CD14-positive monocyte (primary cell): ENCODE measurements around the gene NRXN3. TPM values are rescaled to one million over a fixed set of nuclear protein-coding genes. Genes with fewer than 3 reads are reported as not detected.

Source experiments
- DNase-seq, 3 donors: peaks; one replicate each; pipeline ENCODE4 v3.0.0-alpha.2; 2011 to 2022
- H2AFZ ChIP-seq: 2 replicates; pipeline ENCODE4 v1.6.0; 2012; ENCODE audit warnings: mild to moderate bottlenecking, low read depth, low read length, inconsistent platforms; ENCODE audit not compliant: insufficient read depth, poor library complexity, severe bottlenecking
- H3K27ac ChIP-seq, 2 donors: 1 replicate in 1 of 2; 2 replicates in 1 of 2; pipeline ENCODE4 v1.5.1; 2012 to 2013; ENCODE audit warnings: low read length in 2 of 2, control low read depth in 1 of 2, inconsistent platforms in 1 of 2, low read depth in 1 of 2, mild to moderate bottlenecking in 1 of 2
- H3K27me3 ChIP-seq, 2 donors: one replicate each; pipeline versions ENCODE4 v1.6.0 to v1.6.1; 2011 to 2013; ENCODE audit warnings: low read length in 2 of 2; ENCODE audit not compliant: control insufficient read depth in 2 of 2, insufficient read depth in 2 of 2
- H3K36me3 ChIP-seq, 2 donors: replicated peaks in 1 of 2; 1 replicate in 1 of 2; 2 replicates in 1 of 2; pipeline versions ENCODE4 v1.5.1 to v1.6.1; 2012 to 2013; ENCODE audit warnings: low read length in 2 of 2, control low read depth in 1 of 2, inconsistent platforms in 1 of 2, mild to moderate bottlenecking in 1 of 2; ENCODE audit not compliant: insufficient read depth in 2 of 2, control insufficient read depth in 1 of 2
- H3K4me1 ChIP-seq, 2 donors: 1 replicate in 1 of 2; 2 replicates in 1 of 2; pipeline versions ENCODE4 v1.5.1 to v1.6.1; 2012 to 2013; ENCODE audit warnings: low read length in 2 of 2, control low read depth in 1 of 2, inconsistent platforms in 1 of 2, mild to moderate bottlenecking in 1 of 2, moderate library complexity in 1 of 2; ENCODE audit not compliant: insufficient read depth in 2 of 2, control insufficient read depth in 1 of 2
- H3K4me2 ChIP-seq: replicated peaks from 2 replicates; pipeline ENCODE3; 2012; ENCODE audit warnings: low read length, moderate library complexity, mild to moderate bottlenecking; ENCODE audit not compliant: poor library complexity, severe bottlenecking; ENCODE audit errors: extremely low read depth
- H3K4me3 ChIP-seq, 3 experiments: fragments of 200-600 bp in 1 of 3; sonication (generic) in 1 of 3; replicated peaks in 1 of 3; 1 replicate in 2 of 3; 2 replicates in 1 of 3; pipeline ENCODE4 v1.5.1; 2011 to 2013; ENCODE audit warnings: low read length in 3 of 3, mild to moderate bottlenecking in 3 of 3, control low read depth in 2 of 3, low read depth in 2 of 3, inconsistent platforms in 1 of 3, moderate library complexity in 1 of 3
- H3K79me2 ChIP-seq: 2 replicates; pipeline ENCODE4 v1.6.0; 2012; ENCODE audit warnings: mild to moderate bottlenecking, control low read depth, inconsistent platforms, low read length, moderate library complexity; ENCODE audit not compliant: insufficient read depth
- H3K9ac ChIP-seq: 2 replicates; pipeline ENCODE4 v1.6.0; 2017; ENCODE audit warnings: low read length, mild to moderate bottlenecking; ENCODE audit not compliant: insufficient read depth, poor library complexity, severe bottlenecking
- H3K9me3 ChIP-seq, 2 donors: replicated peaks in 1 of 2; 1 replicate in 1 of 2; 2 replicates in 1 of 2; pipeline versions ENCODE4 v1.5.1 to v1.6.1; 2012 to 2013; ENCODE audit warnings: low read length in 2 of 2, control low read depth in 1 of 2; ENCODE audit not compliant: control insufficient read depth in 1 of 2, insufficient read depth in 1 of 2
- H4K20me1 ChIP-seq: 2 replicates; pipeline ENCODE4 v1.6.0; 2012; ENCODE audit warnings: mild to moderate bottlenecking, low read length, control low read depth, moderate library complexity; ENCODE audit not compliant: insufficient read depth
- H3K27ac Mint-ChIP-seq, 7 donors: one replicate each; pipeline ENCODE4 v1.8.0; 2020; ENCODE audit warnings: mild to moderate bottlenecking in 7 of 7, mixed read lengths in 7 of 7, moderate library complexity in 6 of 7, inconsistent platforms in 2 of 7
- H3K27me3 Mint-ChIP-seq, 3 donors: one replicate each; pipeline ENCODE4 v1.8.0; 2021 to 2022; ENCODE audit warnings: low read depth in 3 of 3, mild to moderate bottlenecking in 3 of 3, mixed read lengths in 3 of 3, moderate library complexity in 3 of 3, inconsistent platforms in 1 of 3
- H3K36me3 Mint-ChIP-seq, 2 donors: one replicate each; pipeline ENCODE4 v1.8.0; 2020; ENCODE audit warnings: mixed read lengths in 2 of 2, inconsistent platforms in 1 of 2, mild to moderate bottlenecking in 1 of 2
- H3K4me1 Mint-ChIP-seq: one replicate; pipeline ENCODE4 v1.8.0; 2020; ENCODE audit warnings: mild to moderate bottlenecking, mixed read lengths
- H3K4me3 Mint-ChIP-seq, 2 donors: one replicate each; pipeline ENCODE4 v1.8.0; 2020; ENCODE audit warnings: mild to moderate bottlenecking in 2 of 2, mixed read lengths in 2 of 2, moderate library complexity in 1 of 2
- H3K9me3 Mint-ChIP-seq, 7 donors: one replicate each; pipeline ENCODE4 v1.8.0; 2020 to 2022; ENCODE audit warnings: mixed read lengths in 7 of 7, mild to moderate bottlenecking in 6 of 7, moderate library complexity in 6 of 7, inconsistent platforms in 2 of 7
- WGBS: methylation state at CpG from one replicate; pipeline ENCODE4 v1.1.5; 2013; ENCODE audit warnings: missing lambda C conversion rate; ENCODE audit not compliant: insufficient coverage; 5-methylcytosine and 5-hydroxymethylcytosine counted together
- intact Hi-C, 2 donors: fragments of 100-400 bp; cut with micrococcal nuclease; formaldehyde crosslinking; loops; one replicate each; pipeline versions ENCODE4 v1.15.0 to v1.15.1; 2023
- polyA plus RNA-seq, 3 donors: library from polyadenylated mRNA; depleted of rRNA in 1 of 3; unstranded in 2 of 3; stranded (reverse) in 1 of 3; fragments of 300-500 nt in 2 of 3; fragments of >200 nt in 1 of 3; fragmentation: Illumina TruSeq in 2 of 3; gene quantifications; 1 replicate in 2 of 3; 2 replicates in 1 of 3; pipeline ENCODE4 v1.2.3, GENCODE V29; 2012 to 2021
- TF ChIP-seq, protein P1 (sequence below): fragments of 200-600 bp; IDR thresholded peaks from one replicate; pipeline ENCODE4 v1.8.0; 2022; ENCODE audit warnings: antibody characterized with exemption, mild to moderate bottlenecking

The NRXN3 gene
- polyA plus RNA-seq, 3 donors: not detected

GRCh38 chr14:78325911-78326310 is 155.7 kb downstream of the NRXN3 start:
- no peak for DNase-seq
- no peak overlapping the region for H3K27ac Mint-ChIP-seq
- H3K27me3 Mint-ChIP-seq: peaks cover 1 to 3% (median 2%) of the 10 kb centered on the region in 3 donors
- H3K4me3 Mint-ChIP-seq: no peak overlapping the region
- no peak overlapping the region for H3K4me3 ChIP-seq
- no peaks in the 10 kb centered on the region for H3K4me1 ChIP-seq
- no peaks in the 10 kb centered on the region for H3K4me1 Mint-ChIP-seq
- no peak overlapping the region for H3K27ac ChIP-seq
- H3K4me2 ChIP-seq: no peak overlapping the region
- WGBS: no CpG with 5 or more reads among the region's 2 CpGs
- no peaks in the 10 kb centered on the region for H3K27me3 ChIP-seq
- no peaks in the 10 kb centered on the region for H3K9me3 ChIP-seq
- peaks cover 0 to 3% (median 0%) of the 10 kb centered on the region in 7 donors for H3K9me3 Mint-ChIP-seq
- TF ChIP-seq, protein P1, sequence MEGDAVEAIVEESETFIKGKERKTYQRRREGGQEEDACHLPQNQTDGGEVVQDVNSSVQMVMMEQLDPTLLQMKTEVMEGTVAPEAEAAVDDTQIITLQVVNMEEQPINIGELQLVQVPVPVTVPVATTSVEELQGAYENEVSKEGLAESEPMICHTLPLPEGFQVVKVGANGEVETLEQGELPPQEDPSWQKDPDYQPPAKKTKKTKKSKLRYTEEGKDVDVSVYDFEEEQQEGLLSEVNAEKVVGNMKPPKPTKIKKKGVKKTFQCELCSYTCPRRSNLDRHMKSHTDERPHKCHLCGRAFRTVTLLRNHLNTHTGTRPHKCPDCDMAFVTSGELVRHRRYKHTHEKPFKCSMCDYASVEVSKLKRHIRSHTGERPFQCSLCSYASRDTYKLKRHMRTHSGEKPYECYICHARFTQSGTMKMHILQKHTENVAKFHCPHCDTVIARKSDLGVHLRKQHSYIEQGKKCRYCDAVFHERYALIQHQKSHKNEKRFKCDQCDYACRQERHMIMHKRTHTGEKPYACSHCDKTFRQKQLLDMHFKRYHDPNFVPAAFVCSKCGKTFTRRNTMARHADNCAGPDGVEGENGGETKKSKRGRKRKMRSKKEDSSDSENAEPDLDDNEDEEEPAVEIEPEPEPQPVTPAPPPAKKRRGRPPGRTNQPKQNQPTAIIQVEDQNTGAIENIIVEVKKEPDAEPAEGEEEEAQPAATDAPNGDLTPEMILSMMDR: no peak
- H3K36me3 Mint-ChIP-seq: no peaks in the 10 kb centered on the region
- no peak overlapping the region for H2AFZ ChIP-seq
- no peaks in the 10 kb centered on the region for H4K20me1 ChIP-seq
- no peaks in the 10 kb centered on the region for H3K36me3 ChIP-seq
- H3K9ac ChIP-seq: no peak overlapping the region
- H3K79me2 ChIP-seq: no peaks in the 10 kb centered on the region
- intact Hi-C loops: no loop called here

DNA sequence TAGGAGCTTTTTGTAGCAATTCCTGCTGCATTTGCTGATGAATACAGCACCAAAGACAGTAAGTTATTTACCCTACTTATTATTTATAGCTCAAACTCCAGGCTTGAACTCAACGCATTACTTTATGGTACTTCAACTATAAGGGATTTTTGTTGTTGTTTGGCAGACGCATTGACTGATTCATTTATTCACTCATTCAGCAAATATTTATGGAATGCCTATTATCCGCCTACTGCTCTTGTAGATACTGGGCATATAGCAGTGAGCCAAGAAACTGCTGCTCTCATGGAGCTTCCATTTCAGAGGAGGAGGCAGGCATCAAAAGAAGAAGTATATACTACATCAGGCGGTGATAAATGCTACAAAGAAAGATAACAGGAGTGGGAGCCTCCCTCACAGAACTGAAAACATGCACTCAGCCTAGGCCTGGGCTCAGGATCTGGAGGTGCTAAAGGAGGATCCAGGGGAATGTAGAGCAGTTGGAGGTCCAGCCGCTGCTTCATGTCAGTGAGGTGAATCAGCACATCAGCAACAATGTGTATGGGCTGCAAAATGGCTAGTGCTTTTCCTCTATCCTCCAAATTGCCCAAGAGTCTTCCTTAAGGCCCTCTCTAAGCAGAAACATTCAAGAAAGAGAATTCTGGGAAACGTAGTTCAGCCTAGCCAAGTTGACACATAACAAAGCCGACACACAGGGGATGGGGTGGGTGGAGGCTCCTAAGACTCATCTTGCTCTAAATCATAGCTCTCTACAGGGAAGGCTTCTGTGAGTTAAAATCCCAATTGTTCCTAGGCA is 157.5 kb downstream of the NRXN3 start:
- H3K4me1 Mint-ChIP-seq: no peaks in the 10 kb centered on the region
- no peaks in the 10 kb centered on the region for H3K36me3 ChIP-seq

More for the DNA sequence above, 157.5 kb downstream of the NRXN3 start:
- Mint-ChIP-seq H3K27me3 (peaks cover 2 to 5% (median 3%) of the 10 kb centered on the region in 3 donors), H3K9me3 (peaks cover 0 to 3% (median 0%) of the 10 kb centered on the region in 7 donors), H3K4me3 (no peak overlapping the region), H3K36me3 (no peaks in the 10 kb centered on the region), H3K27ac (no peak overlapping the region)
- no peak overlapping the region for H3K4me2 ChIP-seq
- H3K79me2 ChIP-seq: no peaks in the 10 kb centered on the region
- no peak overlapping the region for H3K4me3 ChIP-seq
- H3K9me3 ChIP-seq: no peaks in the 10 kb centered on the region
- H2AFZ ChIP-seq: no peak overlapping the region
- no peak overlapping the region for H3K27ac ChIP-seq
- TF ChIP-seq, protein P1: no peak
- 80% methylated on average over 1 of the region's 7 CpGs for WGBS
- intact Hi-C loops: no loop called here
- DNase-seq: no peak
- H3K27me3 ChIP-seq: no peaks in the 10 kb centered on the region
- H3K4me1 ChIP-seq: no peaks in the 10 kb centered on the region
- no peaks in the 10 kb centered on the region for H4K20me1 ChIP-seq
- no peak overlapping the region for H3K9ac ChIP-seq
